ENCODE results near the gene MOGAT1. TPM values are rescaled to one million over a fixed set of nuclear protein-coding genes. Genes with fewer than 3 reads are reported as not detected.
"Not testable (repeated sequence)": the region's sequence is repeated elsewhere in the genome, so short reads cannot be mapped to it uniquely, and the experiment has no call there.

The MOGAT1 gene
- total RNA-seq, 3 donors from 2014 or later (not counting 1 experiment from before 2014, with no cell fraction given) = not detected

GRCh38 chr2:222753251-222753824 lies 81.9 kb downstream of the MOGAT1 start:
- H3K4me1 ChIP-seq (ENCODE audit: control insufficient read depth, insufficient read depth, low read length) = peaks cover 5% of the 10 kb centered on the region
- Mint-ChIP-seq H3K4me3 (no peak overlapping the region), H3K36me3 (no peaks in the 10 kb centered on the region), H3K9me3 (no peaks in the 10 kb centered on the region), H3K4me1 (peaks cover 6 to 24% of the 10 kb centered on the region in 2 donors), H3K27ac (no peak overlapping the region), H3K27me3 (ENCODE audit: low read depth in 2 of 2) (peaks cover 3 to 7% of the 10 kb centered on the region in 2 donors)
- DNase-seq (no peak), ATAC-seq (no peak)
- intact Hi-C loops (cut with micrococcal nuclease) = no loop called here
- H3K4me3 ChIP-seq (ENCODE audit: low read length) = no peak overlapping the region
- no peaks in the 10 kb centered on the region for H3K36me3 ChIP-seq (ENCODE audit: control insufficient read depth, insufficient read depth, low read length)
- H3K27ac ChIP-seq (ENCODE audit: low read length) = no peak overlapping the region
- no peaks in the 10 kb centered on the region for H3K9me3 ChIP-seq (ENCODE audit: control insufficient read depth, insufficient read depth, low read length)
- TF ChIP-seq CTCF (IDR thresholded peaks at IDR 0.05) = no peak
- WGBS (ENCODE audit: insufficient coverage) = 84% methylated on average over 2 of the region's 2 CpGs
- H3K27me3 ChIP-seq (ENCODE audit: control insufficient read depth, insufficient read depth, low read length) = no peaks in the 10 kb centered on the region

GRCh38 chr2:222754324-222754930 lies 83.0 kb downstream of the MOGAT1 start:
- no peak overlapping the region for H3K27ac Mint-ChIP-seq
- DNase-seq = no peak

GRCh38 chr2:222755593-222755992 lies 84.1 kb downstream of the MOGAT1 start:
- H3K27ac Mint-ChIP-seq; H3K4me3 ChIP-seq (ENCODE audit: low read length); H3K9me3 ChIP-seq (ENCODE audit: control insufficient read depth, insufficient read depth, low read length); H3K9me3 Mint-ChIP-seq; H3K4me3 Mint-ChIP-seq; H3K36me3 ChIP-seq (ENCODE audit: control insufficient read depth, insufficient read depth, low read length); ATAC-seq; H3K27me3 Mint-ChIP-seq (ENCODE audit: low read depth in 2 of 2); H3K4me1 ChIP-seq (ENCODE audit: control insufficient read depth, insufficient read depth, low read length); H3K36me3 Mint-ChIP-seq; H3K27me3 ChIP-seq (ENCODE audit: control insufficient read depth, insufficient read depth, low read length); intact Hi-C loops (cut with micrococcal nuclease); DNase-seq; H3K27ac ChIP-seq (ENCODE audit: low read length): not testable (repeated sequence)
- WGBS (ENCODE audit: insufficient coverage) = 81% methylated on average over 5 of the region's 5 CpGs
- H3K4me1 Mint-ChIP-seq = peaks cover 6 to 24% of the 10 kb centered on the region in 2 donors

More at GRCh38 chr2:222754324-222754930, 83.0 kb downstream of the MOGAT1 start:
- Mint-ChIP-seq H3K4me1 (peaks cover 6 to 24% of the 10 kb centered on the region in 2 donors), H3K9me3 (no peaks in the 10 kb centered on the region), H3K36me3 (no peaks in the 10 kb centered on the region), H3K4me3 (no peak overlapping the region), H3K27me3 (ENCODE audit: low read depth in 2 of 2) (no peaks in the 10 kb centered on the region)
- Histone ChIP-seq H3K4me1 (ENCODE audit: control insufficient read depth, insufficient read depth, low read length) (peaks cover 5% of the 10 kb centered on the region), H3K27me3 (ENCODE audit: control insufficient read depth, insufficient read depth, low read length) (no peaks in the 10 kb centered on the region), H3K4me3 (ENCODE audit: low read length) (no peak overlapping the region), H3K9me3 (ENCODE audit: control insufficient read depth, insufficient read depth, low read length) (no peaks in the 10 kb centered on the region), H3K36me3 (ENCODE audit: control insufficient read depth, insufficient read depth, low read length) (no peaks in the 10 kb centered on the region), H3K27ac (ENCODE audit: low read length) (no peak overlapping the region)
- ATAC-seq = no peak
- WGBS (ENCODE audit: insufficient coverage) = 96% methylated on average over 1 of the region's 1 CpG
- intact Hi-C loops (cut with micrococcal nuclease) = no loop called here
- TF ChIP-seq CTCF (IDR thresholded peaks at IDR 0.05) = no peak

- Mint-ChIP-seq H3K4me3 (no peak overlapping the region), H3K36me3 (no peaks in the 10 kb centered on the region), H3K9me3 (no peaks in the 10 kb centered on the region), H3K27ac (no peak overlapping the region), H3K27me3 (ENCODE audit: low read depth in 2 of 2) (no peaks in the 10 kb centered on the region), H3K4me1 (peaks cover 6 to 20% of the 10 kb centered on the region in 2 donors)
- Histone ChIP-seq H3K4me3 (ENCODE audit: low read length) (no peak overlapping the region), H3K27me3 (ENCODE audit: control insufficient read depth, insufficient read depth, low read length) (peaks cover 2% of the 10 kb centered on the region), H3K27ac (ENCODE audit: low read length) (no peak overlapping the region), H3K36me3 (ENCODE audit: control insufficient read depth, insufficient read depth, low read length) (no peaks in the 10 kb centered on the region), H3K9me3 (ENCODE audit: control insufficient read depth, insufficient read depth, low read length) (no peaks in the 10 kb centered on the region), H3K4me1 (ENCODE audit: control insufficient read depth, insufficient read depth, low read length) (peaks cover 5% of the 10 kb centered on the region)
- 47% methylated on average over 3 of the region's 3 CpGs for WGBS (ENCODE audit: insufficient coverage)
- intact Hi-C loops (cut with micrococcal nuclease) = no loop called here
- DNase-seq (no peak), ATAC-seq (no peak)
- no peak for TF ChIP-seq CTCF (IDR thresholded peaks at IDR 0.05)
Measured at GRCh38 chr2:222756362-222756831, 84.9 kb downstream of the MOGAT1 start.
